HepG2 (cell line): Measurements from ENCODE around the gene CACNA1C. TPM values are rescaled to one million over a fixed set of nuclear protein-coding genes. Genes with fewer than 3 reads are reported as not detected.
A peak's percentile ranks its signal among the peaks of the same experiment; 100 is the strongest.

ENCODE experiments used
- ATAC-seq: fragments of 200-7000 bp; cut with Tn5 transposase; 3 replicates; pipeline ENCODE4 v1.9.1; 2020; ENCODE audit warnings: mild to moderate bottlenecking, moderate library complexity
- BruUV-seq: library from RNA; stranded (reverse); fragments of 400-500 nt; replicated peaks from 2 replicates; lab custom pipeline; 2021; lab: Mats Ljungman, UMichigan
- CTCF ChIA-PET: fragments of 300-600 bp; formaldehyde crosslinking; extraction: SDS; loops from one replicate; lab custom pipeline; 2021; ENCODE audit warnings: low total read pairs, inconsistent platforms, low intra/inter-chr PET ratio; lab: Yijun Ruan, JAX
- POLR2A ChIA-PET: fragments of 350-600 bp; sonication (Branson Sonifier 250); formaldehyde crosslinking; loops from one replicate; lab custom pipeline; 2020; ENCODE audit warnings: antibody characterized with exemption, inconsistent platforms; lab: Yijun Ruan, JAX
- DNase-seq: peaks from one replicate; pipeline ENCODE4 v3.0.0-alpha.2; 2015; ENCODE audit warnings: low spot score
- FAIRE-seq: peaks from 3 replicates; lab custom pipeline; 2011; peaks lifted over from hg19 to GRCh38; lab: Jason Lieb, UNC
- H2AFZ ChIP-seq: one replicate; pipeline ENCODE4 v1.6.1; 2011; ENCODE audit warnings: low read length, inconsistent platforms
- H3K27ac ChIP-seq: fragments of 300-600 bp; 3 replicates; pipeline ENCODE4 v1.8.0; 2011; ENCODE audit warnings: mixed run types, mild to moderate bottlenecking, mixed read lengths, low read length, inconsistent platforms; ENCODE audit not compliant: insufficient read depth; ENCODE audit errors: extremely low read length
- H3K27me3 ChIP-seq, 2 experiments: fragments of 200-600 bp in 1 of 2; 2 replicates in 1 of 2; 3 replicates in 1 of 2; pipeline versions ENCODE4 v1.6.0 to v1.8.0; 2011; ENCODE audit warnings: low read length in 2 of 2, mild to moderate bottlenecking in 2 of 2, moderate library complexity in 2 of 2, inconsistent platforms in 1 of 2; ENCODE audit not compliant: insufficient read depth in 2 of 2, control insufficient read depth in 1 of 2
- H3K36me3 ChIP-seq, 2 experiments: fragments of 200-600 bp in 1 of 2; replicated peaks in 1 of 2; 2 replicates in 1 of 2; 3 replicates in 1 of 2; pipeline versions ENCODE4 v1.5.1 to v1.8.0; 2011; ENCODE audit warnings: low read length in 2 of 2, inconsistent platforms in 1 of 2; ENCODE audit not compliant: insufficient read depth in 2 of 2, control insufficient read depth in 1 of 2
- H3K4me1 ChIP-seq: 2 replicates; pipeline ENCODE4 v1.5.1; 2012; ENCODE audit warnings: low read length, inconsistent platforms; ENCODE audit not compliant: insufficient read depth
- H3K4me2 ChIP-seq: 2 replicates; pipeline ENCODE4 v1.6.0; 2011; ENCODE audit warnings: low read depth, low read length, inconsistent platforms
- H3K4me3 ChIP-seq, 3 experiments: fragments of 200-600 bp in 1 of 3; sonication (generic), shearing (Covaris generic) in 1 of 3; replicated peaks in 1 of 3; 2 replicates each; pipeline ENCODE4 v1.5.1; 2011 to 2016; ENCODE audit warnings: low read length in 3 of 3, inconsistent platforms in 2 of 3, low read depth in 2 of 3, mild to moderate bottlenecking in 2 of 3, control low read depth in 1 of 3, mixed read lengths in 1 of 3; ENCODE audit not compliant: insufficient read depth in 1 of 3
- H3K79me2 ChIP-seq: one replicate; pipeline ENCODE4 v1.6.1; 2011; ENCODE audit warnings: low read length, inconsistent platforms; ENCODE audit not compliant: insufficient read depth
- H3K9ac ChIP-seq: 2 replicates; pipeline ENCODE4 v1.6.0; 2011; ENCODE audit warnings: mild to moderate bottlenecking, low read depth, low read length, inconsistent platforms; ENCODE audit not compliant: insufficient read depth
- H3K9me3 ChIP-seq: 2 replicates; pipeline ENCODE4 v1.5.1; 2012; ENCODE audit warnings: mild to moderate bottlenecking, low read length
- H4K20me1 ChIP-seq: 2 replicates; pipeline ENCODE4 v1.6.0; 2011; ENCODE audit warnings: inconsistent platforms, mild to moderate bottlenecking, low read length, moderate library complexity; ENCODE audit not compliant: insufficient read depth
- CTCF ChIP-seq: sonication (generic); formaldehyde crosslinking; IDR thresholded peaks from 2 replicates; pipeline ENCODE4 v1.5.0; 2020; ENCODE audit warnings: mild to moderate bottlenecking, missing genetic modification reagents, moderate library complexity
- GFI1 ChIP-seq: sonication (generic); formaldehyde crosslinking; IDR thresholded peaks from 2 replicates; pipeline ENCODE4 v1.5.0; 2020; ENCODE audit warnings: missing genetic modification reagents, mild to moderate bottlenecking, borderline replicate concordance
- HDAC6 ChIP-seq: fragments of 200-600 bp; sonication (generic); IDR thresholded peaks from 2 replicates; pipeline ENCODE4 v1.7.0; 2017; ENCODE audit warnings: mild to moderate bottlenecking, antibody characterized with exemption, low read length, low read depth
- JUNB ChIP-seq: sonication (generic); formaldehyde crosslinking; IDR thresholded peaks from 2 replicates; pipeline ENCODE4 v1.8.0; 2022; ENCODE audit warnings: missing genetic modification reagents, mild to moderate bottlenecking, borderline replicate concordance
- MLXIP ChIP-seq: sonication (generic); formaldehyde crosslinking; IDR thresholded peaks from 2 replicates; pipeline ENCODE4 v1.9.0; 2021; ENCODE audit warnings: missing genetic modification reagents, borderline replicate concordance
- RXRB ChIP-seq: IDR thresholded peaks from 2 replicates; pipeline ENCODE4 v1.6.1; 2016; ENCODE audit warnings: borderline replicate concordance, missing genetic modification reagents, missing compliant biosample characterization
- SOX5 ChIP-seq: IDR thresholded peaks from 2 replicates; pipeline ENCODE4 v1.6.1; 2016; ENCODE audit warnings: borderline replicate concordance
- SOX6 ChIP-seq, 2 experiments: fragments of 450-650 bp in 1 of 2; sonication (generic) in 1 of 2; formaldehyde crosslinking in 1 of 2; IDR thresholded peaks; 2 replicates each; pipeline versions ENCODE4 v1.4.0 to v1.6.1; 2017 to 2020; ENCODE audit warnings: antibody characterized with exemption in 1 of 2, mild to moderate bottlenecking in 1 of 2, missing genetic modification reagents in 1 of 2
- TCF7 ChIP-seq: sonication (generic); IDR thresholded peaks from 2 replicates; pipeline ENCODE4 v1.6.1; 2016; ENCODE audit warnings: antibody characterized with exemption, low read depth
- ZBTB39 ChIP-seq: sonication (generic); formaldehyde crosslinking; IDR thresholded peaks from 2 replicates; pipeline ENCODE4 v1.5.0; 2020; ENCODE audit warnings: missing genetic modification reagents
- WGBS: methylation state at CpG from one replicate; pipeline ENCODE4 v1.1.6; 2017; ENCODE audit warnings: low lambda C conversion rate; 5-methylcytosine and 5-hydroxymethylcytosine counted together
- in situ Hi-C: cut with HindIII; loops from 2 replicates; pipeline ENCODE4 v1.10.0; 2017; ENCODE audit warnings: low pct_unique_long_range_greater_than_20kb; ENCODE audit not compliant: extremely low pct_ligation_motif_present
- intact Hi-C: fragments of 100-400 bp; cut with micrococcal nuclease; formaldehyde crosslinking; loops from one replicate; pipeline ENCODE4 v1.10.0; 2022; ENCODE audit not compliant: unreplicated experiment
- polyA plus RNA-seq, 8 experiments: library from polyadenylated mRNA; depleted of rRNA in 3 of 8; stranded (reverse) in 7 of 8; unstranded in 1 of 8; fragments of >200 nt; fragmentation: Illumina TruSeq in 4 of 8; extraction: Trizol in 4 of 8; gene quantifications; 2 replicates each; pipeline versions ENCODE4 v1.2.1 to v1.2.3, GENCODE V29; 2011 to 2016; ENCODE audit warnings: low read depth in 4 of 8, missing spikeins in 1 of 8, mixed read lengths in 1 of 8; ENCODE audit not compliant: insufficient read depth in 1 of 8
- total RNA-seq, 5 experiments: library from RNA; depleted of rRNA; stranded (reverse); fragments of >200 nt; fragmentation: Illumina TruSeq; extraction: Trizol; gene quantifications; 2 replicates each; pipeline ENCODE4 v1.2.3, GENCODE V29; 2016; ENCODE audit warnings: low read depth in 1 of 5
- TF ChIP-seq, protein P1 (sequence below): IDR thresholded peaks from 2 replicates; pipeline ENCODE4 v1.6.1; 2016; ENCODE audit warnings: low read depth

CACNA1C gene
- total and polyA plus RNA-seq, 2 of the 13 experiments (the other 11 are each of a cell fraction or from before 2014, with no cell fraction given) = not detected

DNA sequence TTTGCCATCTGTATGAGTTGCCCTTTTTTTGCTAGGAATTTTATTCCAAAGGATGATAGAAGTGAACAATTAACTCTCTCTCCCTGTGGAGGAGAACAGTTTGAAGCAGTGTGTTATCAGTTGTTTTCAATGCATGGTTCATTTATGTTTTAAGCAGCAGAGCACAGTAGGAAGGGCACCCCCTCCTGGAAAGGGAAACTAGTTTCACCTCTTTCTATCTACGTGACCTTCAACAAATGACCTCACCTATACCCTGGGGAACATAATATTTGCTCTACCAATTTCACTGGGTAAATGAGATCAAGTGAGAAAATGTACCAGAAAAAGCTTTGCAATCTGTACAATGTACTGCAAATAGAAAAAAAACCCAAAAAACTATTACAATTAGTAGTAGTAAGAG is 43.2 kb upstream of the CACNA1C start (continued):
- TF ChIP-seq HDAC6 (no peak), CTCF (CRISPR knock-in tag) (peak; percentile 58), MLXIP (no peak)

DNA sequence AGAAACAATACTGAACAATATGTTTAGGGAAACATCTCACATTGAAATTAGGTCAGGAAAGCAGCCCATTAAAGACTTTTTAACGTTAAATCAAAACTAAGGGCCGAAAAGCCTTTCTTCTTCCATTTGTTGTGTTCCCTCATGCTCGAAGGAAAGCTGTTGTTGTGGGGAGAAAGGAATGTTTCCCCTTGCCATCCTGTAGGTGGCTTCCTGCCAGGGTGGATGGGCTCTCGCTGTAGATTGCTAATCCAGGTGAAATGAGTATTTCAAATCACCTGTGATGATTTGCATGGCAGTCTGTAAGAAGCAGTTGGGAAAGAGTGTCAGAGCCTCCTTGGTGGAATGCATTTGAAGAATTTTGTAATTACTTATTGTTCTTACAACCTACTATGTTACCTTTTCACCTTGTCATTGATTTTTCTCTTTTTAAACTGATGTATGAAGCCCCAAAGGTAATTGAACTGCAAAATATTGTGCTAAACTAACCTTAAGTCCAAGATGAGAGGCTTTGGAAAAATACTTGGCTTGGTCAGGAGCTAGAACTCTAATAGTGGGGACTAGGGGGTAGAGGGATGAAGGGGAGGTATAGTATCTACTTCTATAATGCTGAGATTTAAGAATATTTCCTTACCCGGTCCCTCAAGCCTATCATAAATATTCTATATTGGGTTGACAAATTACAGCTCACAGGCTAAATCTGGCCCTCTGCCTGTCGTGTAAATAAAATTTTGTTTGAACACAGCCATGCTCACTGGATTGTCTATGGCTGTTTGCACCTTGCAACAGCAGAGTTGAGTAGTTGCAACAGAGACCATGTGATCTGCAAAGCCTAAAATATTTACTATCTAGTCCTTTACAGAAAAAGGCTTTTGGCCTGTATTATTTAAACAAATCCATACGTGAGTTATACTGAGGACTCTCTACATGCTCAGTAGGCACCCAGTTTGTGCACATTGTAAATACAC is 40.9 kb upstream of the CACNA1C start:
- H4K20me1 ChIP-seq = no peaks in the 10 kb centered on the region
- peak overlapping the region; percentile 43; the same call in 1 of the 2 replicates for H3K4me2 ChIP-seq
- H3K9ac ChIP-seq = no peak overlapping the region
- peaks cover 52% of the 10 kb centered on the region for H3K4me1 ChIP-seq
- ChIA-PET POLR2A (interaction anchor here (0.6 to 1.2 kb wide), 2 partner anchors 18 to 415 kb away, joined by 3 to 6 read pairs; no protein-coding TSS in a partner anchor), CTCF (no interaction called here)
- no peaks in the 10 kb centered on the region for H3K36me3 ChIP-seq
- H3K9me3 ChIP-seq = no peaks in the 10 kb centered on the region
- FAIRE-seq = no peak
- in situ Hi-C loops = no loop called here
- no TSS peak for BruUV-seq
- H3K27ac ChIP-seq = no peak overlapping the region
- H3K4me3 ChIP-seq = no peak overlapping the region
- 33% methylated on average over 7 of the region's 7 CpGs for WGBS
- intact Hi-C loops = no loop called here
- ATAC-seq = peak; percentile 93
- no peak overlapping the region for H2AFZ ChIP-seq
- H3K27me3 ChIP-seq = no peaks in the 10 kb centered on the region; a peak in 1 of 5 replicates
- DNase-seq = peak; percentile 73
- H3K79me2 ChIP-seq = no peaks in the 10 kb centered on the region
- TF ChIP-seq, protein P1, sequence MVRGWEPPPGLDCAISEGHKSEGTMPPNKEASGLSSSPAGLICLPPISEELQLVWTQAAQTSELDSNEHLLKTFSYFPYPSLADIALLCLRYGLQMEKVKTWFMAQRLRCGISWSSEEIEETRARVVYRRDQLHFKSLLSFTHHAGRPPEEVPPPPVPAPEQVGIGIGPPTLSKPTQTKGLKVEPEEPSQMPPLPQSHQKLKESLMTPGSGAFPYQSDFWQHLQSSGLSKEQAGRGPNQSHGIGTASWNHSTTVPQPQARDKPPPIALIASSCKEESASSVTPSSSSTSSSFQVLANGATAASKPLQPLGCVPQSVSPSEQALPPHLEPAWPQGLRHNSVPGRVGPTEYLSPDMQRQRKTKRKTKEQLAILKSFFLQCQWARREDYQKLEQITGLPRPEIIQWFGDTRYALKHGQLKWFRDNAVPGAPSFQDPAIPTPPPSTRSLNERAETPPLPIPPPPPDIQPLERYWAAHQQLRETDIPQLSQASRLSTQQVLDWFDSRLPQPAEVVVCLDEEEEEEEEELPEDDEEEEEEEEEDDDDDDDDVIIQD = peak; percentile 33; the same call in 1 of the 2 replicates
- TF ChIP-seq TCF7 (peak; percentile 36), GFI1 (CRISPR knock-in tag) (peak; percentile 58; the same call in 1 of the 2 replicates), SOX6 (IDR thresholded peaks at IDR 0.05) (no peak), SOX6 (CRISPR knock-in tag; IDR thresholded peaks at IDR 0.05) (peak; percentile 64; the same call in 1 of the 2 replicates), JUNB (CRISPR knock-in tag) (no peak), SOX5 (CRISPR knock-in tag) (peak; percentile 39; the same call in 1 of the 2 replicates), ZBTB39 (CRISPR knock-in tag) (no peak), RXRB (CRISPR knock-in tag) (0 out of 2 replicates have a peak, but pooled peaks have one; percentile 35)
